AG09309 (cell line): Measurements from ENCODE around the gene ABCA4.
"Not testable (repeated sequence)": the region's sequence is repeated elsewhere in the genome, so short reads cannot be mapped to it uniquely, and the experiment has no call there.

Source experiments
- DNase-seq: peaks from one replicate; pipeline ENCODE4 v3.0.0-alpha.2; 2010; ENCODE audit warnings: low read depth
- H3K4me3 ChIP-seq: 2 replicates; pipeline ENCODE4 v1.5.1; 2011; ENCODE audit warnings: mild to moderate bottlenecking, low read depth, low read length, moderate library complexity; ENCODE audit not compliant: control insufficient read depth
- CTCF ChIP-seq: IDR thresholded peaks from 2 replicates; pipeline ENCODE4 v1.5.1; 2011; ENCODE audit warnings: mild to moderate bottlenecking, low read depth, low read length, inconsistent platforms; ENCODE audit not compliant: insufficient read depth, control insufficient read depth; ENCODE audit errors: missing control alignments

Gene ABCA4

GRCh38 chr1:94120991-94121390, at the start of gene ABCA4:
Gene ABCA4 (minus strand): TSS chr1:94121148. CDS start chr1:94121045, 103 bp downstream.
- no peak for DNase-seq
- no peak for TF ChIP-seq CTCF
- H3K4me3 ChIP-seq: no peak within 1 kb of the TSS

GRCh38 chr1:94169126-94169525, 48.2 kb upstream of the ABCA4 start:
- DNase-seq: no peak
- no peak overlapping the region for H3K4me3 ChIP-seq
- TF ChIP-seq CTCF: no peak

GRCh38 chr1:94165843-94166242, 44.9 kb upstream of the ABCA4 start:
- no peak for TF ChIP-seq CTCF
- no peak for DNase-seq
- H3K4me3 ChIP-seq: no peak overlapping the region

- H3K4me3 ChIP-seq, DNase-seq: not testable (repeated sequence)
These were observed 43.9 kb upstream of the ABCA4 start for GRCh38 chr1:94164885-94165284.

GRCh38 chr1:94164121-94164520, 43.2 kb upstream of the ABCA4 start:
- DNase-seq, H3K4me3 ChIP-seq: not testable (repeated sequence)

- not testable (repeated sequence) for DNase-seq, H3K4me3 ChIP-seq
These were observed 42.3 kb upstream of the ABCA4 start for GRCh38 chr1:94163249-94163648.

GRCh38 chr1:94160811-94161210, 39.9 kb upstream of the ABCA4 start:
- no peak overlapping the region for H3K4me3 ChIP-seq
- TF ChIP-seq CTCF: no peak
- DNase-seq: peak; percentile 69

- H3K4me3 ChIP-seq: no peak overlapping the region
- DNase-seq: peak; percentile 74
- no peak for TF ChIP-seq CTCF
These were observed 35.2 kb upstream of the ABCA4 start for GRCh38 chr1:94156096-94156625.
